GM19099 (cell line): ENCODE data around the gene CRIM1.

Experiments
- POLR2A ChIP-seq: IDR thresholded peaks from 3 replicates; pipeline ENCODE4 v1.6.1; 2011; ENCODE audit warnings: low read depth; ENCODE audit not compliant: insufficient read length; ENCODE audit errors: extremely low read depth

CRIM1 gene

GRCh38 chr2:36423172-36423571, 67.6 kb downstream of the CRIM1 start:
- TF ChIP-seq POLR2A = no peak

- no peak for TF ChIP-seq POLR2A
These were observed 68.1 kb downstream of the CRIM1 start for GRCh38 chr2:36423619-36424120.

- TF ChIP-seq POLR2A = no peak
These were observed 70.2 kb downstream of the CRIM1 start for GRCh38 chr2:36425608-36426355.

GRCh38 chr2:36427790-36428243, 72.2 kb downstream of the CRIM1 start:
- no peak for TF ChIP-seq POLR2A

- TF ChIP-seq POLR2A = no peak
These were observed 75.0 kb downstream of the CRIM1 start for GRCh38 chr2:36430549-36430948.

- TF ChIP-seq POLR2A = no peak
These were observed 76.9 kb downstream of the CRIM1 start for GRCh38 chr2:36432479-36432878.

GRCh38 chr2:36433311-36434217, 78.0 kb downstream of the CRIM1 start:
- TF ChIP-seq POLR2A = no peak

GRCh38 chr2:36438449-36438977, 82.9 kb downstream of the CRIM1 start:
- no peak for TF ChIP-seq POLR2A

- TF ChIP-seq POLR2A = no peak
These were observed 83.5 kb downstream of the CRIM1 start for GRCh38 chr2:36439084-36439483.

- no peak for TF ChIP-seq POLR2A
These were observed 85.6 kb downstream of the CRIM1 start for GRCh38 chr2:36441065-36441625.

- TF ChIP-seq POLR2A = no peak
These were observed 86.2 kb downstream of the CRIM1 start for GRCh38 chr2:36441816-36442215.

GRCh38 chr2:36444216-36444936, 88.8 kb downstream of the CRIM1 start:
- no peak for TF ChIP-seq POLR2A

- TF ChIP-seq POLR2A = no peak
These were observed 89.7 kb downstream of the CRIM1 start for GRCh38 chr2:36445185-36445866.

- TF ChIP-seq POLR2A = no peak
These were observed 90.7 kb downstream of the CRIM1 start for GRCh38 chr2:36446294-36446693.
